H1 (cell line): Measurements from ENCODE around the gene HFE. TPM values are rescaled to one million over a fixed set of nuclear protein-coding genes. Genes with fewer than 3 reads are reported as not detected.

Source experiments
- CTCF ChIA-PET: fragments of 300-600 bp; sonication (Branson Sonifier 250); formaldehyde crosslinking; loops from one replicate; lab custom pipeline; 2021; ENCODE audit not compliant: partially characterized antibody; lab: Charles Lee
- POLR2A ChIA-PET: fragments of 300-600 bp; sonication (Branson Sonifier 250); formaldehyde crosslinking; loops from one replicate; lab custom pipeline; 2021; ENCODE audit warnings: inconsistent platforms; ENCODE audit not compliant: partially characterized antibody; lab: Charles Lee
- DNase-seq, 2 experiments: peaks; one replicate each; pipeline versions ENCODE4 v3.0.0 to v3.0.0-alpha.2; 2010 to 2022; ENCODE audit warnings: low spot score in 2 of 2, low read depth in 1 of 2, mixed read lengths in 1 of 2
- FAIRE-seq: peaks from 2 replicates; lab custom pipeline; 2011; peaks lifted over from hg19 to GRCh38; lab: Jason Lieb, UNC
- H2AFZ ChIP-seq: 2 replicates; pipeline ENCODE4 v1.8.1; 2012; ENCODE audit warnings: low read length, inconsistent platforms
- H2AK5ac ChIP-seq: 2 replicates; pipeline ENCODE4 v1.6.1; 2013; ENCODE audit warnings: low read depth, low read length
- H2BK120ac ChIP-seq: replicated peaks from 2 replicates; pipeline ENCODE3; 2013; ENCODE audit warnings: low read depth, low read length, inconsistent platforms
- H2BK12ac ChIP-seq: 2 replicates; pipeline ENCODE4 v1.6.1; 2013; ENCODE audit warnings: low read depth, low read length
- H2BK15ac ChIP-seq: 2 replicates; pipeline ENCODE4 v1.6.1; 2013; ENCODE audit warnings: low read length
- H2BK20ac ChIP-seq: 2 replicates; pipeline ENCODE4 v1.6.1; 2013; ENCODE audit warnings: low read length
- H2BK5ac ChIP-seq: 2 replicates; pipeline ENCODE4 v1.6.1; 2013; ENCODE audit warnings: low read depth, low read length
- H3K14ac ChIP-seq: 2 replicates; pipeline ENCODE4 v1.6.1; 2013; ENCODE audit warnings: inconsistent platforms; ENCODE audit not compliant: insufficient read length
- H3K18ac ChIP-seq: 2 replicates; pipeline ENCODE4 v1.6.1; 2013; ENCODE audit warnings: low read length; ENCODE audit errors: extremely low read depth
- H3K23ac ChIP-seq: 2 replicates; pipeline ENCODE4 v1.6.1; 2013; ENCODE audit warnings: inconsistent platforms; ENCODE audit not compliant: insufficient read length
- H3K23me2 ChIP-seq: 2 replicates; pipeline ENCODE4 v1.6.1; 2013; ENCODE audit warnings: low read depth, low read length
- H3K27ac ChIP-seq: 2 replicates; pipeline ENCODE4 v1.6.1; 2011; ENCODE audit warnings: low read depth, low read length, inconsistent platforms
- H3K27me3 ChIP-seq, 4 experiments: replicated peaks in 1 of 4; 1 replicate in 1 of 4; 2 replicates in 3 of 4; pipeline versions ENCODE4 v1.6.1 to v1.8.1; 2011 to 2013; ENCODE audit warnings: low read length in 3 of 4, mild to moderate bottlenecking in 3 of 4, inconsistent platforms in 2 of 4, mixed read lengths in 2 of 4, moderate library complexity in 1 of 4; ENCODE audit not compliant: control insufficient read depth in 3 of 4, insufficient read depth in 3 of 4; ENCODE audit errors: extremely low read depth in 1 of 4
- H3K36me3 ChIP-seq, 4 experiments: 2 replicates each; pipeline versions ENCODE4 v1.6.1 to v1.8.1; 2011 to 2013; ENCODE audit warnings: mild to moderate bottlenecking in 4 of 4, low read length in 3 of 4, moderate library complexity in 2 of 4, control low read depth in 1 of 4, inconsistent platforms in 1 of 4; ENCODE audit not compliant: insufficient read depth in 4 of 4, control insufficient read depth in 2 of 4
- H3K4ac ChIP-seq: replicated peaks from 2 replicates; pipeline ENCODE3; 2013; ENCODE audit warnings: low read length, low read depth, mixed read lengths, inconsistent platforms; ENCODE audit not compliant: insufficient read length
- H3K4me1 ChIP-seq, 4 experiments: replicated peaks in 1 of 4; 1 replicate in 1 of 4; 2 replicates in 3 of 4; pipeline versions ENCODE4 v1.6.1 to v1.8.1; 2011 to 2013; ENCODE audit warnings: low read length in 3 of 4, inconsistent platforms in 2 of 4, mixed read lengths in 1 of 4; ENCODE audit not compliant: insufficient read depth in 4 of 4, control insufficient read depth in 3 of 4
- H3K4me2 ChIP-seq, 2 experiments: 2 replicates each; pipeline versions ENCODE4 v1.6.1 to v1.8.1; 2011 to 2013; ENCODE audit warnings: low read depth in 2 of 2, low read length in 2 of 2, control low read depth in 1 of 2, inconsistent platforms in 1 of 2, mild to moderate bottlenecking in 1 of 2; ENCODE audit not compliant: insufficient read depth in 1 of 2
- H3K4me3 ChIP-seq, 4 experiments: fragments of 200-600, 300-600 bp in 1 of 4; sonication (generic), shearing (Covaris generic), sonication (Bioruptor Twin) in 1 of 4; 2 replicates each; pipeline versions ENCODE4 v1.5.1 to v1.8.1; 2011 to 2016; ENCODE audit warnings: low read length in 4 of 4, low read depth in 3 of 4, control low read depth in 2 of 4, inconsistent platforms in 2 of 4, mild to moderate bottlenecking in 2 of 4, mixed read lengths in 1 of 4, moderate library complexity in 1 of 4; ENCODE audit not compliant: insufficient read depth in 2 of 4; ENCODE audit errors: extremely low read depth in 1 of 4
- H3K56ac ChIP-seq: replicated peaks from 2 replicates; pipeline ENCODE3; 2013; ENCODE audit warnings: low read depth, mild to moderate bottlenecking, mixed read lengths, low read length, inconsistent platforms; ENCODE audit not compliant: insufficient read length
- H3K79me1 ChIP-seq: 2 replicates; pipeline ENCODE4 v1.6.1; 2013; ENCODE audit warnings: low read depth, low read length, control low read depth
- H3K79me2 ChIP-seq, 2 experiments: 2 replicates each; pipeline versions ENCODE4 v1.6.1 to v1.8.1; 2012 to 2013; ENCODE audit warnings: low read length in 2 of 2, mild to moderate bottlenecking in 2 of 2, inconsistent platforms in 1 of 2; ENCODE audit not compliant: insufficient read depth in 2 of 2, control insufficient read depth in 1 of 2
- H3K9ac ChIP-seq, 4 experiments: replicated peaks in 1 of 4; 1 replicate in 1 of 4; 2 replicates in 3 of 4; pipeline versions ENCODE4 v1.6.1 to v1.8.1; 2011 to 2013; ENCODE audit warnings: low read depth in 3 of 4, low read length in 3 of 4, control low read depth in 2 of 4, mild to moderate bottlenecking in 2 of 4, moderate library complexity in 2 of 4, inconsistent platforms in 1 of 4; ENCODE audit errors: extremely low read depth in 1 of 4
- H3K9me3 ChIP-seq, 2 experiments: 2 replicates each; pipeline versions ENCODE4 v1.6.1 to v1.8.1; 2012 to 2013; ENCODE audit warnings: mild to moderate bottlenecking in 2 of 2, moderate library complexity in 2 of 2, control low read depth in 1 of 2, inconsistent platforms in 1 of 2, low read depth in 1 of 2, low read length in 1 of 2, mixed read lengths in 1 of 2; ENCODE audit not compliant: insufficient read depth in 2 of 2
- H4K20me1 ChIP-seq, 2 experiments: replicated peaks in 1 of 2; 2 replicates each; pipeline versions ENCODE3 to v1.8.1; 2011 to 2013; ENCODE audit warnings: inconsistent platforms in 2 of 2, low read length in 2 of 2, mild to moderate bottlenecking in 1 of 2; ENCODE audit not compliant: insufficient read depth in 2 of 2, control insufficient read depth in 1 of 2
- H4K5ac ChIP-seq: 2 replicates; pipeline ENCODE4 v1.6.1; 2013; ENCODE audit warnings: low read length, low read depth, mixed read lengths, inconsistent platforms; ENCODE audit not compliant: insufficient read length
- H4K8ac ChIP-seq: 2 replicates; pipeline ENCODE4 v1.8.0; 2013; ENCODE audit warnings: mild to moderate bottlenecking, moderate library complexity, low read length, inconsistent platforms; ENCODE audit not compliant: insufficient read depth; ENCODE audit errors: extremely low read depth
- H4K91ac ChIP-seq: replicated peaks from 2 replicates; pipeline ENCODE3; 2013; ENCODE audit warnings: low read length, mixed read lengths, inconsistent platforms; ENCODE audit not compliant: insufficient read length
- CTBP2 ChIP-seq: IDR thresholded peaks from 2 replicates; pipeline ENCODE4 v1.7.0; 2011; ENCODE audit warnings: borderline replicate concordance, mild to moderate bottlenecking, moderate library complexity, mixed read lengths, low read length; ENCODE audit not compliant: insufficient read depth, insufficient read length
- CTCF ChIP-seq, 3 experiments: IDR thresholded peaks; 1 replicate in 2 of 3; 2 replicates in 1 of 3; pipeline versions ENCODE4 v1.5.1 to v1.6.1; 2011; ENCODE audit warnings: low read length in 3 of 3, mild to moderate bottlenecking in 3 of 3, inconsistent platforms in 2 of 3, low read depth in 1 of 3, moderate library complexity in 1 of 3; ENCODE audit not compliant: insufficient read depth in 1 of 3; ENCODE audit errors: control extremely low read depth in 1 of 3
- EGR1 ChIP-seq: IDR thresholded peaks from 2 replicates; pipeline ENCODE4 v1.6.1; 2011; ENCODE audit warnings: low read depth, low read length, borderline replicate concordance
- JUN ChIP-seq: IDR thresholded peaks from 2 replicates; pipeline ENCODE4 v1.6.1; 2011; ENCODE audit warnings: low read depth, mild to moderate bottlenecking, improper control_type of control experiment, low read length
- NANOG ChIP-seq: IDR thresholded peaks from 2 replicates; pipeline ENCODE4 v1.6.1; 2011; ENCODE audit warnings: low read length, low read depth, mild to moderate bottlenecking, inconsistent platforms; ENCODE audit not compliant: insufficient read depth, poor library complexity, severe bottlenecking
- SP2 ChIP-seq: IDR thresholded peaks from 2 replicates; pipeline ENCODE4 v1.6.1; 2012; ENCODE audit warnings: mild to moderate bottlenecking, low read length, inconsistent platforms
- SP4 ChIP-seq: IDR thresholded peaks from 2 replicates; pipeline ENCODE4 v1.6.1; 2012; ENCODE audit warnings: low read length, inconsistent platforms
- SRF ChIP-seq: IDR thresholded peaks from 2 replicates; pipeline ENCODE4 v1.6.1; 2011; ENCODE audit warnings: mild to moderate bottlenecking, low read depth, low read length, moderate library complexity
- TAF1 ChIP-seq: IDR thresholded peaks from 2 replicates; pipeline ENCODE4 v1.6.1; 2011; ENCODE audit warnings: mild to moderate bottlenecking, low read depth, low read length
- TBP ChIP-seq: IDR thresholded peaks from 2 replicates; pipeline ENCODE4 v1.6.1; 2011; ENCODE audit warnings: low read depth, low read length, improper control_type of control experiment
- ZNF274 ChIP-seq: IDR thresholded peaks from 2 replicates; pipeline ENCODE4 v1.7.0; 2012; ENCODE audit warnings: low read length, borderline replicate concordance; ENCODE audit errors: extremely low read depth
- WGBS, 2 experiments: shearing (Covaris generic) in 1 of 2; methylation state at CpG; one replicate each; pipeline versions ENCODE4 v1.1.6 to v1.1.7; 2013 to 2015; ENCODE audit warnings: low lambda C conversion rate in 2 of 2, mixed read lengths in 2 of 2, inconsistent platforms in 1 of 2, low coverage in 1 of 2, missing lambda C conversion rate in 1 of 2; ENCODE audit not compliant: insufficient replicate concordance in 2 of 2, insufficient coverage in 1 of 2, insufficient read length in 1 of 2; ENCODE audit errors: extremely low coverage in 1 of 2, missing lambda C conversion rate in 1 of 2; 5-methylcytosine and 5-hydroxymethylcytosine counted together
- polyA plus RNA-seq, 7 experiments: library from polyadenylated mRNA; depleted of rRNA in 3 of 7; stranded (reverse) in 5 of 7; unstranded in 2 of 7; fragments of >200 nt in 5 of 7; fragments of 200-250 nt in 2 of 7; gene quantifications; 1 replicate in 5 of 7; 2 replicates in 1 of 7; 4 replicates in 1 of 7; pipeline versions ENCODE4 v1.2.1 to v1.2.3, GENCODE V29; 2011 to 2013; ENCODE audit warnings: missing spikeins in 2 of 7, mixed read lengths in 2 of 7
- total RNA-seq: library from RNA; stranded (reverse); fragmentation: NEBNext Ultra II Directional; extraction: Animal tissue kit (Norgen Biotek cat#: 25700); gene quantifications from 2 replicates; pipeline ENCODE4 v1.2.1, GENCODE V29; 2021

The HFE gene
- total and polyA plus RNA-seq, 2 of the 8 experiments (the other 6 are each of a cell fraction or from before 2014, with no cell fraction given) = 1.6 to 2.0 TPM

- H3K79me2 ChIP-seq = peaks cover 0 to 29% of the 10 kb centered on the region in 2 experiments; a peak in 3 of 4 replicates
- no peaks in the 10 kb centered on the region for H3K36me3 ChIP-seq
- ChIA-PET CTCF (no interaction called here), POLR2A (interaction anchor here (2.8 to 17.3 kb wide), 12 partner anchors 18 to 1017 kb away, joined by 21 to 1244 read pairs (median 108); a partner anchor contains a TSS)
- peak overlapping the region in 1 of 4 experiments; percentile 99; a peak in 2 of 8 replicates for H3K4me3 ChIP-seq
- H3K23me2 ChIP-seq = no peaks in the 10 kb centered on the region; the same call in 1 of the 2 replicates
- H3K23ac ChIP-seq = no peak overlapping the region
- peaks cover 1 to 9% (median 4%) of the 10 kb centered on the region in 4 experiments; a peak in 4 of 7 replicates for H3K4me1 ChIP-seq
- H2AFZ ChIP-seq = no peak overlapping the region
- H4K20me1 ChIP-seq = peaks cover 7 to 13% of the 10 kb centered on the region in 2 experiments
- H3K56ac ChIP-seq = no peak overlapping the region
- H2AK5ac ChIP-seq = no peak overlapping the region
- no peak overlapping the region for H4K8ac ChIP-seq
- no peak for DNase-seq
- no peaks in the 10 kb centered on the region for H3K27me3 ChIP-seq
- H2BK120ac ChIP-seq = peak overlapping the region; percentile 91
- no peak overlapping the region; the same call in 1 of the 2 replicates for H3K18ac ChIP-seq
- H2BK12ac ChIP-seq = no peak overlapping the region
- peak overlapping the region; percentile 93 for H3K4ac ChIP-seq
- H2BK5ac ChIP-seq = peak overlapping the region; percentile 32; the same call in 1 of the 2 replicates
- peak overlapping the region; percentile 71 to 80 for H3K4me2 ChIP-seq
- no peak for FAIRE-seq
- peak overlapping the region; percentile 91 for H3K27ac ChIP-seq
- H2BK20ac ChIP-seq = no peak overlapping the region
- H4K5ac ChIP-seq = peak overlapping the region; percentile 94
- no peaks in the 10 kb centered on the region for H3K9me3 ChIP-seq
- no peak overlapping the region for H2BK15ac ChIP-seq
- WGBS, 2 experiments = 63% methylated on average over 1 of the region's 4 CpGs; no CpG with 5 or more reads in 1 of the 2 experiments
- H3K9ac ChIP-seq = peak overlapping the region in 1 of 4 experiments; percentile 49; a peak in 2 of 7 replicates
- no peak overlapping the region for H3K14ac ChIP-seq
- H3K79me1 ChIP-seq = no peaks in the 10 kb centered on the region
- H4K91ac ChIP-seq = no peak overlapping the region
- TF ChIP-seq TAF1 = no peak
- TF ChIP-seq ZNF274 = no peak
- TF ChIP-seq SP4 = no peak
- TF ChIP-seq TBP = no peak
- TF ChIP-seq CTBP2 = no peak
- TF ChIP-seq EGR1 = no peak
- no peak for TF ChIP-seq SRF
- no peak for TF ChIP-seq NANOG
- no peak for TF ChIP-seq SP2
- TF ChIP-seq CTCF (IDR thresholded peaks at IDR 0.05; ENCODE audit: control extremely low read depth in 1 of 3, insufficient read depth in 1 of 3, low read depth in 1 of 3, low read length in 3 of 3) = no peak
- no peak for TF ChIP-seq JUN
These were observed 34.8 kb downstream of the HFE start for GRCh38 chr6:26122005-26122388.
